ENCODE measurements around the gene SSNA1. TPM values are rescaled to one million over a fixed set of nuclear protein-coding genes. Genes with fewer than 3 reads are reported as not detected.
A peak's percentile ranks its signal among the peaks of the same experiment; 100 is the strongest.

Gene SSNA1
- total RNA-seq, 4 donors from 2014 or later: 67.1 to 124 (median 96.7) TPM

- DNase-seq: no peak
- Histone ChIP-seq H3K27ac (peak overlapping the region in 1 of 4 donors; percentile 70), H3K4me3 (no peak overlapping the region), H3K27me3 (no peaks in the 10 kb centered on the region), H3K9me3 (no peaks in the 10 kb centered on the region), H3K36me3 (peaks cover 0 to 12% (median 0%) of the 10 kb centered on the region in 3 donors), H3K4me1 (peaks cover 39 to 83% (median 44%) of the 10 kb centered on the region in 3 donors)
- intact Hi-C loops (cut with DNase I): no loop called here
- WGBS, 2 donors: 91 to 95% methylated on average over 13 to 19 of the region's 52 CpGs
- TF ChIP-seq, protein P1, sequence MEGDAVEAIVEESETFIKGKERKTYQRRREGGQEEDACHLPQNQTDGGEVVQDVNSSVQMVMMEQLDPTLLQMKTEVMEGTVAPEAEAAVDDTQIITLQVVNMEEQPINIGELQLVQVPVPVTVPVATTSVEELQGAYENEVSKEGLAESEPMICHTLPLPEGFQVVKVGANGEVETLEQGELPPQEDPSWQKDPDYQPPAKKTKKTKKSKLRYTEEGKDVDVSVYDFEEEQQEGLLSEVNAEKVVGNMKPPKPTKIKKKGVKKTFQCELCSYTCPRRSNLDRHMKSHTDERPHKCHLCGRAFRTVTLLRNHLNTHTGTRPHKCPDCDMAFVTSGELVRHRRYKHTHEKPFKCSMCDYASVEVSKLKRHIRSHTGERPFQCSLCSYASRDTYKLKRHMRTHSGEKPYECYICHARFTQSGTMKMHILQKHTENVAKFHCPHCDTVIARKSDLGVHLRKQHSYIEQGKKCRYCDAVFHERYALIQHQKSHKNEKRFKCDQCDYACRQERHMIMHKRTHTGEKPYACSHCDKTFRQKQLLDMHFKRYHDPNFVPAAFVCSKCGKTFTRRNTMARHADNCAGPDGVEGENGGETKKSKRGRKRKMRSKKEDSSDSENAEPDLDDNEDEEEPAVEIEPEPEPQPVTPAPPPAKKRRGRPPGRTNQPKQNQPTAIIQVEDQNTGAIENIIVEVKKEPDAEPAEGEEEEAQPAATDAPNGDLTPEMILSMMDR (IDR thresholded peaks at IDR 0.05): no peak
- no peak for TF ChIP-seq POLR2A (IDR thresholded peaks at IDR 0.05)
Observed at GRCh38 chr9:137220317-137221094, 32.0 kb downstream of the SSNA1 start.

DNA sequence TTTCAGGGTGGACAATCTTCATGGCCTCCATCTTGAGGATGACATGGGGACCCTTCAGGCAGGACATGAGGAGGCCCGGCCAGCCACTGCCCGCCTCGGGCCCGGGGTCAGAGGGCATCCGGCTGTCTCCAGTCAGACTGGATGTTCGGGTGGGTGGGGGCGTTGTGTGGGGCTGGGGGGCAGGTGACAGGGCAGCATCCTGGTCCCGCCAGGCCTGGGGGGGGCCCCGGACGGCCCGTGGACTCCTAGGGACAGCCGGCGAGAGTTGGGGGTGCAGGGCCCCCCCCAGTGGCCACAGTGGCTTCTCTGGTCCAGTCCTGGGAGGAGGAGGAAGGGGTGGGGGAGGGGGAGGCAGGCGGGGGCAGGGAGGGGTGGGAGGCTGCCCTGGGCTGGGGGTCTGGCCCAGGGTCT is 32.6 kb downstream of the SSNA1 start:
- peak overlapping the region in 3 of 4 donors; percentile 65 to 97 (median 70) for H3K27ac ChIP-seq
- no peaks in the 10 kb centered on the region for H3K9me3 ChIP-seq
- H3K4me1 ChIP-seq: peaks cover 39 to 89% (median 45%) of the 10 kb centered on the region in 3 donors
- intact Hi-C loops (cut with DNase I): no loop called here
- no CpG with 5 or more reads among the region's 14 CpGs for WGBS, 2 donors
- peak overlapping the region; percentile 30 to 89 (median 58) for H3K4me3 ChIP-seq
- TF ChIP-seq, protein P1 (IDR thresholded peaks at IDR 0.05): no peak
- no peak for TF ChIP-seq POLR2A (IDR thresholded peaks at IDR 0.05)
- no peaks in the 10 kb centered on the region for H3K27me3 ChIP-seq
- no peak for DNase-seq
- H3K36me3 ChIP-seq: peaks cover 0 to 6% (median 0%) of the 10 kb centered on the region in 3 donors

- Histone ChIP-seq H3K27me3 (no peaks in the 10 kb centered on the region), H3K27ac (peak overlapping the region; percentile 65 to 97 (median 83)), H3K4me1 (peaks cover 40 to 90% (median 46%) of the 10 kb centered on the region in 3 donors), H3K36me3 (peaks cover 0 to 1% (median 0%) of the 10 kb centered on the region in 3 donors), H3K9me3 (no peaks in the 10 kb centered on the region), H3K4me3 (peak overlapping the region; percentile 30 to 89 (median 58))
- intact Hi-C loops (cut with DNase I): no loop called here
- 4% methylated on average over 10 of the region's 61 CpGs; no CpG with 5 or more reads in 1 of the 2 donors for WGBS, 2 donors
- TF ChIP-seq POLR2A (IDR thresholded peaks at IDR 0.05): no peak
- TF ChIP-seq, protein P1 (IDR thresholded peaks at IDR 0.05): no peak
- no peak for DNase-seq
Observed at GRCh38 chr9:137221506-137222111, 33.1 kb downstream of the SSNA1 start.

GRCh38 chr9:137222190-137223077 is 34.0 kb downstream of the SSNA1 start, which contains the start of gene RNF208:
RNF208 (minus strand) TSS chr9:137222240; CDS start chr9:137221212, 1,028 bp downstream.
- intact Hi-C loops (cut with DNase I): no loop called here
- TF ChIP-seq, protein P1 (IDR thresholded peaks at IDR 0.05): no peak
- TF ChIP-seq POLR2A (IDR thresholded peaks at IDR 0.05): no peak
- peak within 1 kb of the TSS; percentile 47 to 89 (median 66) for H3K4me3 ChIP-seq
- WGBS, 2 donors: 2% methylated on average over 9 of the region's 88 CpGs; no CpG with 5 or more reads in 1 of the 2 donors
- no peaks in the 10 kb centered on the region for H3K36me3 ChIP-seq
- peaks cover 0 to 6% (median 0%) of the 10 kb centered on the region in 4 donors for H3K27me3 ChIP-seq
- DNase-seq: no peak
- H3K27ac ChIP-seq: peak within 1 kb of the TSS; percentile 92 to 97 (median 96)
- no peaks in the 10 kb centered on the region for H3K9me3 ChIP-seq
- H3K4me1 ChIP-seq: peaks cover 43 to 90% (median 49%) of the 10 kb centered on the region in 3 donors

Data from esophagus squamous epithelium (tissue), 5 donors.